IPS DF 19.7 (cell line): ENCODE data around the gene GLE1.
"Not testable (repeated sequence)": the region's sequence is repeated elsewhere in the genome, so short reads cannot be mapped to it uniquely, and the experiment has no call there.

ENCODE experiments used
- DNase-seq: peaks from one replicate; pipeline ENCODE4 v3.0.0-alpha.2; 2013; ENCODE audit warnings: low read depth, low spot score

GLE1 gene

DNA sequence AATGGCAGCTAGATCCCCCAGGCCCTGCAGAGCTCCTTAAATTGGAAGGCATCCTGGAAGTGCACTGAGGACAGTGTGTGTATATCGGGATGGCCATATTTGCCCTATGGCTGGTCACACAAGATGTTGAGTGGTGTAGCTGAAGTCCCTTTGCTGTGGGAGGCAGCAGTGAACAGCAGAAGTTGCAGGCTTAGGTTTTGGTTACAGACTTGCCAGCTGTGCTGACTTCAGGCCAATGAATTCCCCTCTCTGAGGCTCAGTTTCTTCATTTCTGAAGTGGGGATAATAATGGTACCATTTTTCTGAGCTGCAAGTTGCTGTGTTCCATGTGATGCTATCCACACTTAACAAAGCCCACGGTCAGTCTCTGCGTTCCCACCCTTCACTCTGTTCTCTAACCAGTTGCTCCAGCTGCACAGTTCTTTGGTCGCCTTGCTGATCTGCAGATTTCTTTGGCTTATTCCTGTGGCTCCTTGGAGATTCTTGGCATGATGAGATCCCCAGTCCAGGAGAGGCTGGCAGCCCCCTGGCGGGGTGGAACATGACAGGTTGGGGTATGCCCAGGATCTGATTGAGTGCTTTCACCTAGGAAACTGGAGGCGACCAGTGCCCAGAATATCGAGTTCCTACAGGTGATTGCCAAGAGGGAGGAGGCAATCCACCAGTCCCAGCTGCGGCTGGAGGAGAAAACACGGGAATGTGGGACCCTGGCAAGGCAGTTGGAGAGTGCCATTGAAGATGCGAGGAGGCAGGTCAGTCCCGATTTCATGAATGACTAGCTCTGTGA, 6.5 kb upstream of the GLE1 start:
- no peak for DNase-seq

DNA sequence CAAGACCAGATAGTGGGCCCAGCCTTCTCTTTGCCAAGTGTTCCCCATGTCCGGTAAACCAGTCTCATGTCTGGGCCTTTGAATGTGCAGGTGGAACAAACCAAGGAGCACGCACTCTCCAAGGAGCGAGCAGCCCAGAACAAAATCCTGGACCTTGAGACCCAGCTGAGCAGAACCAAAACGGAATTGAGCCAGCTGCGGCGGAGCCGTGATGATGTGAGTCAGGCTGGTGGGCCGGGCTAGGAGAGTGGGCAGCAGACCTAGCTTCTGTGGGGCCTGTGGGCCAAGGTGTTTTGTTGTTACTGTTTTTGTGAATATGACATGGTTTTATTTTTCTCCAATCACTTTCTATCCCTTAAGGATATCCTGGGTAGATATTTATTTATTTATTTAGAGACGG, 5.6 kb upstream of the GLE1 start:
- no peak for DNase-seq

DNA sequence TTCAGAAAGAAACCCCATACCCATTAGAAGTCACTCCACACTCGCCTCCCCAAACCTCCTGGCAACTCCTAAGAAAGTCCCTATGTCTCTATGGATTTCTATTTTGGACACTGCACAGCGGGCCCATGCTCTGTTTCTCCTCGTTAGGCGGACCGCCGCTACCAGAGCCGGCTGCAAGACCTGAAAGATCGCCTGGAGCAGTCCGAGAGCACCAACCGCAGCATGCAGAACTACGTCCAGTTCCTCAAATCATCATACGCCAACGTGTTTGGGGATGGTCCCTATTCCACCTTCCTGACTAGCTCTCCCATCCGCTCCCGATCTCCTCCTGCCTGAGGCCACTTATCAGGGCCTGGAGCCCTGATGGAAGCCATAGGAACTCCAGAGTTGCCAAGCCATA, 4.6 kb upstream of the GLE1 start:
- no peak for DNase-seq

DNA sequence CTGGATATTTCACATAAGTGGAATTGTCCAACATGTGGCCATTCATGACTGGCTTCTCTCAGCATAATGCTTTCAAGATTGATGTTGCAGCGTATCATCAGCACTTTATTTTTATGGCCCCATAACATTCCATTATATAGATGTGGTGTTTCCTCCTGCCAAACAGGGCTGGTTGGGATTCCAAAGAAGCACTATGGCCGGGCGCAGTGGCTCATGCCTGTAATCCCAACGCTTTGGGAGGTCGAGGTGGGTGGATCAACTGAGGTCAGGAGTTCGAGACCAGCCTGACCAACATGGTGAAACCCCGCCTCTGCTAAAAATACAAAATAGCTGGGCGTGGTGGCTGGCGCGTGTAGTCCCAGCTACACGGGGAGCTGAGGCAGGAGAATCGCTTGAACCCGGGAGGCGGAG, 1.1 kb upstream of the GLE1 start:
- DNase-seq: not testable (repeated sequence)

- DNase-seq: no peak
Observed at GRCh38 chr9:128503870-128504269, 649 bp upstream of the GLE1 start.

DNA sequence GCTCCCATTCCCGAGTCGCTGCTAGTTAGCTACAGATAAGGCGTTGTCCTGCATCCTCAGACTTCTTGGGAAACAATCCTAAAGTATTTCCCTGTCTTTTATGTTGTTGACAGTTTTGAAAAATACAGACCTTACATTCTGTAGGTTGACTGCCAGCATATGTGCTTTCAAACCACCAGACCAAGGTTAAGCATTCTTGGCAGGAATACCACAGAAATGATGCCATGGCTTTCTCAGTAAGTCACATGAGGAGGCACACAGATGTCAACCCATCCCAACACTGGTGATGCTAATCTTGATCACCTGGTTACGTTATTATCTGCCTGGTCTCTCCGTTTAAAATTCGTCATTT, 871 bp downstream of the GLE1 start:
- no peak for DNase-seq

- DNase-seq: not testable (repeated sequence)
Observed at GRCh38 chr9:128505906-128506305, 1.4 kb downstream of the GLE1 start.

DNA sequence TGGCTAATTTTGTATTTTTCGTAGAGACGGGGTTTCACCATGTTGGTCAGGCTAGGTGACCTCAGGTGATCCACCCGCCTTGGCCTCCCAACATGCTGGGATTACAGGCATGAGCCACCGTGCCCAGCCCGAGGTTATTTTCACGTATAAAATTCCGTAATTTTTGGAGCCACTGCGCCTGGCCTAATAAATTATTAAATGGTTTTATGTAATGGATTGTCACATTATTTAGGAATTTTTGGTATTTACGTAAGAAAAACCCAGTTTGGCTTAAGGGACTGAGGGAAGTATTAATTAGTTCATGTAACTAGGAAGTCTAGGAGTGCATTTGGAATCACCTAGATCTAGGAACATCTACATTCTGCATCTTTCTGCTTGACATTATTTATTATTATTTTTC, 8.3 kb downstream of the GLE1 start:
- no peak for DNase-seq

DNA sequence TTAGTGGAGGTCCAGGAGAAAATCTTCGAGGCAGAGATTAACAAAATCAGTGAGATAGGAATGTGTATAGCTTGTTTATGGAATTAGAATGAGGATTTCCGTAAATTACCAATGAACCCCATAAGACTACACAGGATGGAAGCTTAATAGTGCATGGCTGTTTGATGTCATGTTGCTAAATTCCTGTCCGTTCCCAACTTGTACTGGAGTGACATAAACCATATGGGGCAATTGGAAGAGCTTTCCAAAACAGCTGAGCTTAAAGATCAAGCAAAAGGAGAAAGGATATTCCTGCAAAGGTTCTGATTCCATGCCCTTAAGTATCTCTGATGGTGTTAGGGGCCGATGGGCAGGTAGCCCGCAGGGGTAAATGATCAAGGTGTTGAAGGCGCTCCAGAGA, 17.4 kb downstream of the GLE1 start:
- DNase-seq: no peak

- DNase-seq: no peak
Observed at GRCh38 chr9:128523199-128523925, 18.8 kb downstream of the GLE1 start.

GRCh38 chr9:128526720-128527119, 22.2 kb downstream of the GLE1 start:
- no peak for DNase-seq

GRCh38 chr9:128528445-128529160, 24.1 kb downstream of the GLE1 start:
- DNase-seq: no peak

GRCh38 chr9:128529191-128529590, 24.7 kb downstream of the GLE1 start:
- DNase-seq: no peak

DNA sequence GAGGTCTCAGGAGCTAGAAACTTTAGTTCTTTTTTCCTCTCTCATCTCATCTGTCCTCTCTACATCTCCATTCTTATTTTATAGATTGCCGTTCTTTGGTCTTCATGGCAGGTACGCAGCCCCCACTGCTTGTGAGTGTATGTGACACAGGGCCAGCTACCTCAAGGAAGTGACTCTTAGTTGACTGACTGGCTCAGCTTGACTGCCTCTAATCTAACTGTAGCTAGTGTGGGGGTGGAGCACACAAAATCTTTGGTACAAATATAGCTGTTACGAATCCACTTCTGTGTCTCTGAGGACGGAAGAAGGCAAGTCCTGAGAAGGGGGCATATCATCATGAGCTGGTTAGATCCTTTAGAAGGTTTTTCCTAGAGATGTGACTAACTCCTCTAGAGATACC, 28.1 kb downstream of the GLE1 start:
- DNase-seq: no peak

- DNase-seq: no peak
Observed at GRCh38 chr9:128540634-128541360, 36.3 kb downstream of the GLE1 start.

- no peak for DNase-seq
Observed at GRCh38 chr9:128546504-128546903, 42.0 kb downstream of the GLE1 start.

- DNase-seq: no peak
Observed at GRCh38 chr9:128548876-128549275, 44.4 kb downstream of the GLE1 start.

DNA sequence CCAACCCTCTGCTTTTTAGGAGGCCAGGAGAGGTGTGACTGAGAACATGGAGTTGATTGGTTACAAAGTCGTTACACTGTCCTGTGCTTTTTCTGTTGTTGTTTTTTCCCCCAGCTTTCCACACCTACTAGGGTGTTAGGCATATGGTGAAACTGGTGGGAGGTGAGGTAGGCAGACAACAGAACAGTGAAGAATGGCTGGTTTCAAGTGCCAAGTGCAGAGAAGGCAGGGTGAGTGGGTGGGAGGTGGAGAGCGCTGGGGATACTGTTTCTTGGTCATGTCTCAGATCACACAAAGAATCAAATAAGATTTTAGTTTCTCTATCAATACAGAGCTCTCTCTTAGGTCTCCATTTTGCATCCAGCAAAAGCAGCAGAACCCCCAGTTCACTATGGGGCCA, 45.7 kb downstream of the GLE1 start:
- DNase-seq: no peak

- no peak for DNase-seq
Observed at GRCh38 chr9:128550770-128551656, 46.5 kb downstream of the GLE1 start.

DNA sequence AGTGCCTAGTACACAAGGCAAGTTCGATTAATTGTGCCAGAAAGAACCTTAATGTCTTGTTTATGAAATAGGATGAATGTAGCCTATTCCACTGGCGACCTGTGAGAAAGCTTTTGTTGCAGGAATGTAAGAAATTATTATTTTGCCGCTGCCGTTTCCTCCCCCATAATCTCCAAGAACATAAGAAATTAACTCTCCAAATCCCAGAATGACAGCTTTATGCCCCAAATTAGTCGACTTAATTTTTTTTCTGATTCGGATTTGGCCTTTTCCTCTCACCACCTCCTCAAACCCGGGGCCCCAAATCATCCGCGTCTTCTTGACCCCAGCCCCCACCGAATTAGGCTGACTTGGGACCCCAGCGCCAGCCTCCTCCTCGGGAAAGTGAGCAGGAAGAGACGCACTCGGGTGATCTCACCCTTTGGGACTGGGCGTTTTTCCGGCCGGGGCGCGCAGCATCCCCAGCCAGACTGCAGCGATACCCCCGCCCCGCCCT, 47.2 kb downstream of the GLE1 start:
- DNase-seq: no peak
